PC-3 (cell line): ENCODE results near the gene CAPRIN2. TPM values are rescaled to one million over a fixed set of nuclear protein-coding genes. Genes with fewer than 3 reads are reported as not detected.

ENCODE experiments used
- ATAC-seq: fragments of 200-7000 bp; cut with Tn5 transposase; 2 replicates; pipeline ENCODE4 v1.9.1; 2020; ENCODE audit warnings: mild to moderate bottlenecking, moderate library complexity
- BruUV-seq: library from RNA; stranded (reverse); fragments of 400-500 nt; replicated peaks from 2 replicates; lab custom pipeline; 2021; lab: Mats Ljungman, UMichigan
- CTCF ChIA-PET: fragments of 300-600 bp; sonication (Branson Sonifier 250); formaldehyde crosslinking; loops from one replicate; lab custom pipeline; 2022; ENCODE audit warnings: antibody characterized with exemption; lab: Charles Lee
- POLR2A ChIA-PET: fragments of 300-600 bp; sonication (Branson Sonifier 250); formaldehyde crosslinking; loops from one replicate; lab custom pipeline; 2022; ENCODE audit warnings: antibody characterized with exemption; ENCODE audit not compliant: unreplicated experiment; lab: Charles Lee
- DNase-seq: peaks from one replicate; pipeline ENCODE4 v3.0.0-alpha.2; 2015
- H2AFZ ChIP-seq: fragments of 300-600 bp; sonication (generic); 2 replicates; pipeline ENCODE4 v1.6.0; 2016; ENCODE audit warnings: antibody characterized with exemption, low read length
- H3F3A ChIP-seq: fragments of 300-600 bp; sonication (generic); one replicate; pipeline ENCODE4 v1.6.0; 2017; ENCODE audit warnings: antibody characterized with exemption, low read length, control low read depth, mild to moderate bottlenecking; ENCODE audit not compliant: unreplicated experiment
- H3K27ac ChIP-seq: fragments of 300-600 bp; sonication (generic); 2 replicates; pipeline ENCODE4 v1.5.1; 2016; ENCODE audit warnings: mild to moderate bottlenecking, low read length
- H3K27me3 ChIP-seq: fragments of 300-600 bp; sonication (generic); 2 replicates; pipeline ENCODE4 v1.6.1; 2016; ENCODE audit warnings: low read length, mixed read lengths
- H3K36me3 ChIP-seq: fragments of 300-600 bp; sonication (generic); 2 replicates; pipeline ENCODE4 v1.6.1; 2016; ENCODE audit warnings: low read depth, mixed run types, low read length, mixed read lengths
- H3K4me1 ChIP-seq: fragments of 300-600 bp; sonication (generic); 2 replicates; pipeline ENCODE4 v1.5.1; 2016; ENCODE audit warnings: low read length; ENCODE audit not compliant: insufficient read depth
- H3K4me2 ChIP-seq: fragments of 300-600 bp; sonication (generic); 2 replicates; pipeline ENCODE4 v1.6.0; 2016; ENCODE audit warnings: low read length
- H3K4me3 ChIP-seq: fragments of 300-600 bp; sonication (generic); 2 replicates; pipeline ENCODE4 v1.5.1; 2016; ENCODE audit warnings: mild to moderate bottlenecking, low read length, mixed read lengths
- H3K79me2 ChIP-seq: fragments of 300-600 bp; sonication (generic); 2 replicates; pipeline ENCODE4 v1.6.1; 2017; ENCODE audit warnings: low read length, mixed read lengths
- H3K9ac ChIP-seq: fragments of 300-600 bp; sonication (generic); 2 replicates; pipeline ENCODE4 v1.6.0; 2016; ENCODE audit warnings: mild to moderate bottlenecking, low read length
- H3K9me2 ChIP-seq: fragments of 300-600 bp; sonication (generic); replicated peaks from 2 replicates; pipeline ENCODE4 v1.6.1; 2016; ENCODE audit warnings: mixed run types, low read length, mixed read lengths
- H3K9me3 ChIP-seq: fragments of 300-600 bp; sonication (generic); 2 replicates; pipeline ENCODE4 v1.6.1; 2016; ENCODE audit warnings: low read length, mixed read lengths
- H4K20me1 ChIP-seq: fragments of 300-600 bp; sonication (generic); 2 replicates; pipeline ENCODE4 v1.6.1; 2016; ENCODE audit warnings: low read length, mixed read lengths
- EZH2 ChIP-seq: fragments of 300-600 bp; sonication (generic); IDR thresholded peaks from one replicate; pipeline ENCODE4 v1.6.1; 2017; ENCODE audit warnings: antibody characterized with exemption, mild to moderate bottlenecking, low read length; ENCODE audit not compliant: unreplicated experiment
- EZH2phosphoT487 ChIP-seq: fragments of 300-600 bp; sonication (generic); IDR thresholded peaks from 2 replicates; pipeline ENCODE4 v1.6.1; 2018; ENCODE audit warnings: mild to moderate bottlenecking, antibody characterized with exemption, low read length, borderline replicate concordance
- intact Hi-C: fragments of 100-400 bp; cut with micrococcal nuclease; formaldehyde crosslinking; loops from 2 replicates; pipeline ENCODE4 v1.9.0; 2023
- total RNA-seq: library from RNA; depleted of rRNA; stranded (reverse); fragments of >200 nt; gene quantifications from 2 replicates; pipeline ENCODE4 v1.2.3, GENCODE V29; 2014
- TF ChIP-seq, protein P1 (sequence below): fragments of 300-600 bp; sonication (generic); conservative IDR thresholded peaks from 2 replicates; pipeline ENCODE4 v1.5.1; 2017; ENCODE audit warnings: antibody characterized with exemption, low read depth, mild to moderate bottlenecking, low read length

Gene CAPRIN2
- total RNA-seq, 1 experiment from 2014 or later, result 23.1 TPM

GRCh38 chr12:30794020-30794419 lies 39.3 kb upstream of the CAPRIN2 start:
- H3F3A ChIP-seq, result peaks cover 8% of the 10 kb centered on the region
- no peak overlapping the region for H2AFZ ChIP-seq
- BruUV-seq, result no TSS peak
- H3K27me3 ChIP-seq, result no peaks in the 10 kb centered on the region
- no peaks in the 10 kb centered on the region for H3K9me3 ChIP-seq
- no peaks in the 10 kb centered on the region for H4K20me1 ChIP-seq
- DNase-seq (peak; percentile 31), ATAC-seq (no peak)
- TF ChIP-seq EZH2, result no peak
- intact Hi-C loops, result loop anchor here (1.0 kb wide), 1 partner anchor 99 kb away; the partner anchor contains the start of gene IPO8
- H3K4me3 ChIP-seq, result no peak overlapping the region
- H3K4me1 ChIP-seq, result peaks cover 59% of the 10 kb centered on the region
- H3K79me2 ChIP-seq, result peaks cover 21% of the 10 kb centered on the region
- no peaks in the 10 kb centered on the region for H3K9me2 ChIP-seq
- H3K4me2 ChIP-seq, result peak overlapping the region; percentile 93
- peak overlapping the region; percentile 97 for H3K9ac ChIP-seq
- POLR2A ChIA-PET, result interaction anchor here (0.6 to 1.6 kb wide), 2 partner anchors 36 to 40 kb away, joined by 4 to 15 read pairs; partner anchors contain the start of gene CAPRIN2
- peak overlapping the region; percentile 100 for H3K27ac ChIP-seq
- CTCF ChIA-PET, result no interaction called here
- H3K36me3 ChIP-seq, result no peaks in the 10 kb centered on the region

- no TSS peak for BruUV-seq
- POLR2A ChIA-PET, result interaction anchor here (0.6 to 2.0 kb wide), 2 partner anchors 38 to 86 kb away, joined by 3 to 15 read pairs; partner anchors contain the start of gene CAPRIN2
Measured at GRCh38 chr12:30792648-30793499, 38.1 kb upstream of the CAPRIN2 start.

GRCh38 chr12:30792085-30792484 lies 37.3 kb upstream of the CAPRIN2 start:
- Histone ChIP-seq H3K9ac (peak overlapping the region; percentile 97), H3K9me2 (no peaks in the 10 kb centered on the region), H3K79me2 (peaks cover 4% of the 10 kb centered on the region), H3K4me1 (peaks cover 51% of the 10 kb centered on the region), H3K36me3 (no peaks in the 10 kb centered on the region), H3K4me3 (peak overlapping the region; percentile 30; the same call in 1 of the 2 replicates), H3K4me2 (peak overlapping the region; percentile 93), H3K27ac (peak overlapping the region; percentile 100), H2AFZ (no peak overlapping the region), H3K27me3 (no peaks in the 10 kb centered on the region), H3F3A (peaks cover 8% of the 10 kb centered on the region), H3K9me3 (no peaks in the 10 kb centered on the region), H4K20me1 (no peaks in the 10 kb centered on the region)
- ChIA-PET POLR2A (interaction anchor here (0.6 to 2.0 kb wide), 2 partner anchors 37 to 85 kb away, joined by 3 to 15 read pairs; partner anchors contain the start of gene CAPRIN2), CTCF (interaction anchor here (1.3 kb wide), 1 partner anchor 37 kb away, joined by 7 read pairs; the partner anchor contains the start of gene CAPRIN2)
- DNase-seq, result no peak
- TF ChIP-seq EZH2, result no peak
- TF ChIP-seq, protein P1, sequence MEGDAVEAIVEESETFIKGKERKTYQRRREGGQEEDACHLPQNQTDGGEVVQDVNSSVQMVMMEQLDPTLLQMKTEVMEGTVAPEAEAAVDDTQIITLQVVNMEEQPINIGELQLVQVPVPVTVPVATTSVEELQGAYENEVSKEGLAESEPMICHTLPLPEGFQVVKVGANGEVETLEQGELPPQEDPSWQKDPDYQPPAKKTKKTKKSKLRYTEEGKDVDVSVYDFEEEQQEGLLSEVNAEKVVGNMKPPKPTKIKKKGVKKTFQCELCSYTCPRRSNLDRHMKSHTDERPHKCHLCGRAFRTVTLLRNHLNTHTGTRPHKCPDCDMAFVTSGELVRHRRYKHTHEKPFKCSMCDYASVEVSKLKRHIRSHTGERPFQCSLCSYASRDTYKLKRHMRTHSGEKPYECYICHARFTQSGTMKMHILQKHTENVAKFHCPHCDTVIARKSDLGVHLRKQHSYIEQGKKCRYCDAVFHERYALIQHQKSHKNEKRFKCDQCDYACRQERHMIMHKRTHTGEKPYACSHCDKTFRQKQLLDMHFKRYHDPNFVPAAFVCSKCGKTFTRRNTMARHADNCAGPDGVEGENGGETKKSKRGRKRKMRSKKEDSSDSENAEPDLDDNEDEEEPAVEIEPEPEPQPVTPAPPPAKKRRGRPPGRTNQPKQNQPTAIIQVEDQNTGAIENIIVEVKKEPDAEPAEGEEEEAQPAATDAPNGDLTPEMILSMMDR, result no peak
- TF ChIP-seq EZH2phosphoT487, result no peak
- ATAC-seq, result no peak
- intact Hi-C loops, result no loop called here
- BruUV-seq, result no TSS peak

More at GRCh38 chr12:30792648-30793499, 38.1 kb upstream of the CAPRIN2 start:
- Histone ChIP-seq H3K4me2 (peak overlapping the region; percentile 93), H3K79me2 (peaks cover 12% of the 10 kb centered on the region), H2AFZ (no peak overlapping the region), H3K4me3 (peak overlapping the region; percentile 16; the same call in 1 of the 2 replicates), H3F3A (peaks cover 8% of the 10 kb centered on the region), H3K9me3 (no peaks in the 10 kb centered on the region), H3K9ac (peak overlapping the region; percentile 97), H4K20me1 (no peaks in the 10 kb centered on the region), H3K27ac (peak overlapping the region; percentile 100), H3K27me3 (no peaks in the 10 kb centered on the region), H3K36me3 (no peaks in the 10 kb centered on the region), H3K9me2 (no peaks in the 10 kb centered on the region), H3K4me1 (peaks cover 59% of the 10 kb centered on the region)
- peak; percentile 91 for DNase-seq
- peak; percentile 26 for ATAC-seq
- CTCF ChIA-PET, result interaction anchor here (0.6 to 1.3 kb wide), 3 partner anchors 13 to 688 kb away, joined by 3 to 7 read pairs (median 3); partner anchors contain the start of gene CAPRIN2
- intact Hi-C loops, result no loop called here
- TF ChIP-seq EZH2phosphoT487 (no peak), EZH2 (no peak)
- TF ChIP-seq, protein P1, result no peak
